ENCODE data around the gene GHRHR.

The GHRHR gene

GRCh38 chr7:31017032-31017675 lies 53.4 kb downstream of the GHRHR start:
- no peak for DNase-seq

- DNase-seq: no peak
Observed at GRCh38 chr7:31017721-31018120, 54.0 kb downstream of the GHRHR start.

GRCh38 chr7:31019509-31019908 lies 55.8 kb downstream of the GHRHR start:
- no peak for DNase-seq

- DNase-seq: no peak
Observed at GRCh38 chr7:31020161-31020560, 56.4 kb downstream of the GHRHR start.

GRCh38 chr7:31020652-31021051 lies 56.9 kb downstream of the GHRHR start:
- DNase-seq: no peak

GRCh38 chr7:31022117-31022516 lies 58.4 kb downstream of the GHRHR start:
- no peak for DNase-seq

- no peak for DNase-seq
Observed at GRCh38 chr7:31022726-31023125, 59.0 kb downstream of the GHRHR start.

GRCh38 chr7:31023877-31024276 lies 60.1 kb downstream of the GHRHR start:
- peak; percentile 8 for DNase-seq

GRCh38 chr7:31027161-31027965 lies 63.6 kb downstream of the GHRHR start:
- DNase-seq: no peak

GRCh38 chr7:31028006-31028405 lies 64.3 kb downstream of the GHRHR start:
- DNase-seq: no peak

GRCh38 chr7:31028417-31028992 lies 64.8 kb downstream of the GHRHR start:
- DNase-seq: no peak
